GM20000 (cell line): ENCODE measurements around the gene OR10J4.
"Not testable (repeated sequence)": the region's sequence is repeated elsewhere in the genome, so short reads cannot be mapped to it uniquely, and the experiment has no call there.

Experiments
- DNase-seq: peaks from one replicate; pipeline ENCODE4 v3.0.0; 2012; ENCODE audit warnings: low spot score
- TF ChIP-seq, protein P1 (sequence below): IDR thresholded peaks from 2 replicates; pipeline ENCODE4 v1.5.1; 2012; ENCODE audit warnings: mild to moderate bottlenecking, control low read depth; ENCODE audit errors: extremely low read depth, missing control alignments

Gene OR10J4

DNA sequence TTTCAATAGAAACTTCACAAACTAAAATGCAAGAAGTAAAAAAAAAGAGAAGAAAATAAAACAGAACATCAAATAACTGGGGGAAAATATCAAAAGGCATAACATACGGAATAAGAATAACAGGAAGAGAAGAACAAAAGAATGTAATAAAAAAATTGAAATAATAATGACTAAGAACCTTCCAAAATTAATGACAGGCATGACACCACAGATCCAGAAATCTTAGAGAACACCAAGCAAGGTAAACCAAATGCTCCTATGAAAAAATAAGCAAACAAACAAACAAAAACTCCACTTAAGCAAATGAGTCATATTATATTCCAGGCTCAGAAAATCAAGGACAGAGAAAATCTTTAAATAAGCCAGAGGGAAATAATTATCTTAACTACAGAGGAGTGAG lies 16.2 kb downstream of the OR10J4 start:
- TF ChIP-seq, protein P1, sequence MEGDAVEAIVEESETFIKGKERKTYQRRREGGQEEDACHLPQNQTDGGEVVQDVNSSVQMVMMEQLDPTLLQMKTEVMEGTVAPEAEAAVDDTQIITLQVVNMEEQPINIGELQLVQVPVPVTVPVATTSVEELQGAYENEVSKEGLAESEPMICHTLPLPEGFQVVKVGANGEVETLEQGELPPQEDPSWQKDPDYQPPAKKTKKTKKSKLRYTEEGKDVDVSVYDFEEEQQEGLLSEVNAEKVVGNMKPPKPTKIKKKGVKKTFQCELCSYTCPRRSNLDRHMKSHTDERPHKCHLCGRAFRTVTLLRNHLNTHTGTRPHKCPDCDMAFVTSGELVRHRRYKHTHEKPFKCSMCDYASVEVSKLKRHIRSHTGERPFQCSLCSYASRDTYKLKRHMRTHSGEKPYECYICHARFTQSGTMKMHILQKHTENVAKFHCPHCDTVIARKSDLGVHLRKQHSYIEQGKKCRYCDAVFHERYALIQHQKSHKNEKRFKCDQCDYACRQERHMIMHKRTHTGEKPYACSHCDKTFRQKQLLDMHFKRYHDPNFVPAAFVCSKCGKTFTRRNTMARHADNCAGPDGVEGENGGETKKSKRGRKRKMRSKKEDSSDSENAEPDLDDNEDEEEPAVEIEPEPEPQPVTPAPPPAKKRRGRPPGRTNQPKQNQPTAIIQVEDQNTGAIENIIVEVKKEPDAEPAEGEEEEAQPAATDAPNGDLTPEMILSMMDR, result no peak
- no peak for DNase-seq

DNA sequence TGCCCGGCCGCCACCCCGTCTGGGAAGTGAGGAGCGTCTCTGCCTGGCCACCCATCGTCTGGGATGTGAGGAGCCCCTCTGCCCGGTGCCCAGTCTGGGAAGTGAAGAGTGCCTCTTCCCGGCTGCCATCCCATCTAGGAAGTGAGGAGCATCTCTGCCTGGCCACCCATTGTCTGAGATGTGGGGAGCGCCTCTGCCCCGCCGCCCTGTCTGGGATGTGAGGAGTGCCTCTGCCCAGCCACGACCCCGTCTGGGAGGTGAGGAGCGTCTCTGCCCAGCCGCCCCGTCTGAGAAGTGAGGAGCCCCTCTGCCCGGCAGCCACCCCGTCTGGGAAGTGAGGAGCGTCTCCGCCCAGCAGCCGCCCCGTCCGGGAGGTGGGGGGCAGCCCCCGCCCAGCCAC lies 17.6 kb downstream of the OR10J4 start:
- DNase-seq, result not testable (repeated sequence)

DNA sequence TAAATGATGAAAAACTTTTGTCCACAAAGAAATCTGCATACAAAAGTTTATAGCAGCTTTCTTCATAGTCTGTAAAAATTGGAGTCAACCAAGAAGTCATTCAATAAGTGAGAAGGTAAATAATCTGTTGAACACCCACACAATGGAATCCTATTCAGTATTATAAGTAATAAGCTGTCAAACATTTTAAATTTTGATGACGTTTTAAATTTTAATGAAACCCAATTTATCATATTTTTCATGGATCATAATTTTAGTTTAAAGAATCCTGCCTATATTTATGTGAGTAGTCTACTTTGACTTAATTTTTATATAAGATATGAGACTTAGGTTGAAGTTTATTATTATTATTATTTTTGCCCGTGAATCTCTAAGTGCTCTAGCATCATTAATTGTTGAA lies 27.5 kb downstream of the OR10J4 start:
- TF ChIP-seq, protein P1, result no peak
- DNase-seq, result no peak

DNA sequence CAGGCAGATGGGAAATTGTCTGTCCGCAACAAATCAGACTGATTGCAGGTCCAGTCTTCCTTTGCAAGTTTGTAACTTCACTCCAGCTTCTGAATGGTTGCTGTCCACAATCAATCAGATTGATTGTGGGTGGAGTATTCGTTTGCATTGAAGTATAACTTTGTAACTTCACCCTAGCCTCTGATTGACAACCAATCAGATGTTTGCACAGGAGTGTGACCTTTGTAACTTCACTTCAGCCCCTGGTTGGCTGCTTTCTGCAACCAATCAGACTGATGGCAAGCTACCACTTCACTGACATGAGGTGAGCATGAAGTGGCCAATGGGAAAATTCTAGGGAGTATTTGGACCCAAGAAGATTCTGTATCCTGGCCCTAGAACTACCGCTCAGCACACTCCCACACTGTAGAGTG lies 33.2 kb downstream of the OR10J4 start:
- TF ChIP-seq, protein P1, result no peak
- no peak for DNase-seq

DNA sequence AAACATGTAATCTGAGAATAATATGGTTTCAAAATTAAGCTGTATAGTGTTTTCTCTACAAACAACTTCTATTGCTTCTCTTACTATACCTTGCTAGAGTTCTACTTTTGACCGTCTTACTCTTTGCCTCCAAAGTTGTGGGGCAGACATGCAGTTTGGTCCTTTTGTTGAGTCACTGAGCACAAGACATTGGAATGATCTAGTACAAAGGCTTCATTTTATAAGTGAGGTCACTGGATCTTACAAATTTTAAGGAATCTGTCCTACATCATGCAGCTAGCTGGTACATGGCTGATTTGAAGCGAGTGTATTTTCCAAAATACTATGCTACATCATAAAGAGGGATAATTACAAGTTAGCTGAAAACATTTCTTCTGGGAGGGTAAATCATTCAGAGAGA lies 36.3 kb downstream of the OR10J4 start:
- no peak for DNase-seq
- TF ChIP-seq, protein P1, result no peak

DNA sequence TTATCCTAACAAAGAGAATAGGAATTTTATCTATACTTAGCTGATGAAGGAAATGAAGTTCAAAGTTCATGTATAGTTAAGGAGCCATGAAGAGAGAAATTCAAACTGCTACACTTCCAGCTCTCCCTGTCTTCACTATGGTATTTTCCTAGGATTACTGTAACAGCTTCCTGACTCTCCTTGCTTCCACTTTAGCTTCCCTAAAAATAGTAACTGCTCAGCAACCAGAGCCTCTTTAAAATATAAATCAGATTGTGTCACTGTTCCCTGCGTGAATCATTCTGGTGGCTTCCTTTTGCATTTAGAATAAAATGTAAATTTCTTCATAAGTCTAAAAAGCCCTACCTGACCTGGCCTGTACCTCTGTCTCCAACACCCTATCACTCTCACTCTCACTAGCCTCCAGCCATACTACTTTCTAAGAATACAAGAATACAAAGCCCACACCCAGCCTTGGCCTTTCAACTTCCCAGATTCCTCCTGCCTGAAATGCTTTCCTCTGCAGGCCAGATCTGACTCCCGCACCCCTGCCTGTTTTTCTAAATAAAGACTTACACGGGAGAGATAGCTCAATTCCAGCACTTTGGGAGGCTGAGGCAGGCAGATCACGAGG lies 38.0 kb downstream of the OR10J4 start:
- no peak for DNase-seq
- TF ChIP-seq, protein P1, result no peak

DNA sequence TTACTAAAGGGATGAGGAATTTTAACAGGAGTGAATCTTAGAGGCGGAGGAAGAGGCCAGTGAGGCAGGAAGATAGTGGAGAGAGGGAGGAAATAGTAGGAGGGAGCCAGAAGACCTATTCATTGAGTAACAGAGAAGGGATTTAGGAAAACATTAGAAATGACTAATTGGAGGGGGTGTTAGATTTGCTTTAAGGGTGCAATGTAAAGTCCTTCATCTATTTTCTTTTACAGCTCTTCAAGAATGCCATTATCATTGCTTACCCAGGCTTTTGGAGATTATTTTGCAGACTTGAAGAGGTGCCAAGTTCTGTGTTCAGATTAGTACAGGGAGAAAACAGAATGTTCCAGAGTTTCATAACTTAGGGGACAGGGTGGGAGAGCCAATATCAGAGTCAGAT lies 41.3 kb downstream of the OR10J4 start:
- TF ChIP-seq, protein P1, result no peak
- no peak for DNase-seq

DNA sequence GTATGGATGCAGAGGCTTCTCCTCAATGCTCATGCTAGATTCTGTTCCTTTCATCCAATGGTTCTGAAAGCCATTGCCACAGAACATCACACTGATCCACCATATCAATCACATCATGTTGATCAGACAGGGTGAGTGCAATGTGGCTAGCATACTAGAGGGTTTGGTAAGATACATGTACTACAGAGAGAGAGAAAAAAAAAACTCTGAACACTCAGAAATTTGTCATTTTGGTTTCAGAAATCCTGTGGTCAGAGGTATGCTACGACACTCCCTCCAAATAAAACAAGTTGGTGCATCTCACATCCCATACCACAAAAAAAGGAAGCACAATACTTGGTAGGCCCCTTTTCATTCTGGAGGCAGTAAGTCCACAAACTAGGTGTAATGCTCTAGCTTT lies 42.9 kb downstream of the OR10J4 start:
- TF ChIP-seq, protein P1, result no peak

More for the DNA sequence above, 42.9 kb downstream of the OR10J4 start:
- DNase-seq, result no peak
